ENCODE results near the gene FAM241A.
"Not testable (repeated sequence)": the region's sequence is repeated elsewhere in the genome, so short reads cannot be mapped to it uniquely, and the experiment has no call there.

The FAM241A gene

DNA sequence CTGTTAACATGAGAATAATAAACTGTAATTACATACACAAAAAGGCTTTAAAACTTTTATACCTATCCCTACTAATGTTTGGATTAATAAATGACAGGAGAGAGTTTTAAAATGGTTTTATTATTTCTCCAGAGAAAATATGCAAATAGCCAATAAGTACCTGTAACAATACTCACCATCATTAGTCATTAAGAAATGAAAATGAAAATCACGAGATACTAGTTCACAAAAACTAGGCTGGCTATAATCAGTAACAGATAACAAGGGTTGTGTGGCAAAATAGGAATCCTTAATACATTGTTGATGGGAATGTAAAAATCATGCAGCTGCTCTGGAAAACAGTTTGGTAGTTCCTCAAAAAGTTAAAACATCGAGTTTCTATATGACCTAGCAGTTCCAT is 61.2 kb downstream of the FAM241A start:
- Histone ChIP-seq H3K27ac (no peak overlapping the region), H3K4me3 (ENCODE audit: low read depth, low read length) (no peak overlapping the region), H3K36me3 (replicated peaks) (no peaks in the 10 kb centered on the region), H3K27me3 (replicated peaks) (no peaks in the 10 kb centered on the region)
- TF ChIP-seq, protein P1, sequence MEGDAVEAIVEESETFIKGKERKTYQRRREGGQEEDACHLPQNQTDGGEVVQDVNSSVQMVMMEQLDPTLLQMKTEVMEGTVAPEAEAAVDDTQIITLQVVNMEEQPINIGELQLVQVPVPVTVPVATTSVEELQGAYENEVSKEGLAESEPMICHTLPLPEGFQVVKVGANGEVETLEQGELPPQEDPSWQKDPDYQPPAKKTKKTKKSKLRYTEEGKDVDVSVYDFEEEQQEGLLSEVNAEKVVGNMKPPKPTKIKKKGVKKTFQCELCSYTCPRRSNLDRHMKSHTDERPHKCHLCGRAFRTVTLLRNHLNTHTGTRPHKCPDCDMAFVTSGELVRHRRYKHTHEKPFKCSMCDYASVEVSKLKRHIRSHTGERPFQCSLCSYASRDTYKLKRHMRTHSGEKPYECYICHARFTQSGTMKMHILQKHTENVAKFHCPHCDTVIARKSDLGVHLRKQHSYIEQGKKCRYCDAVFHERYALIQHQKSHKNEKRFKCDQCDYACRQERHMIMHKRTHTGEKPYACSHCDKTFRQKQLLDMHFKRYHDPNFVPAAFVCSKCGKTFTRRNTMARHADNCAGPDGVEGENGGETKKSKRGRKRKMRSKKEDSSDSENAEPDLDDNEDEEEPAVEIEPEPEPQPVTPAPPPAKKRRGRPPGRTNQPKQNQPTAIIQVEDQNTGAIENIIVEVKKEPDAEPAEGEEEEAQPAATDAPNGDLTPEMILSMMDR (IDR thresholded peaks at IDR 0.05; ENCODE audit: low read depth, low read length, missing control alignments): no peak
- in situ Hi-C loops (cut with HindIII; ENCODE audit: low pct_ligation_motif_present, low sequenced_read_pairs): no loop called here
- DNase-seq: no peak

DNA sequence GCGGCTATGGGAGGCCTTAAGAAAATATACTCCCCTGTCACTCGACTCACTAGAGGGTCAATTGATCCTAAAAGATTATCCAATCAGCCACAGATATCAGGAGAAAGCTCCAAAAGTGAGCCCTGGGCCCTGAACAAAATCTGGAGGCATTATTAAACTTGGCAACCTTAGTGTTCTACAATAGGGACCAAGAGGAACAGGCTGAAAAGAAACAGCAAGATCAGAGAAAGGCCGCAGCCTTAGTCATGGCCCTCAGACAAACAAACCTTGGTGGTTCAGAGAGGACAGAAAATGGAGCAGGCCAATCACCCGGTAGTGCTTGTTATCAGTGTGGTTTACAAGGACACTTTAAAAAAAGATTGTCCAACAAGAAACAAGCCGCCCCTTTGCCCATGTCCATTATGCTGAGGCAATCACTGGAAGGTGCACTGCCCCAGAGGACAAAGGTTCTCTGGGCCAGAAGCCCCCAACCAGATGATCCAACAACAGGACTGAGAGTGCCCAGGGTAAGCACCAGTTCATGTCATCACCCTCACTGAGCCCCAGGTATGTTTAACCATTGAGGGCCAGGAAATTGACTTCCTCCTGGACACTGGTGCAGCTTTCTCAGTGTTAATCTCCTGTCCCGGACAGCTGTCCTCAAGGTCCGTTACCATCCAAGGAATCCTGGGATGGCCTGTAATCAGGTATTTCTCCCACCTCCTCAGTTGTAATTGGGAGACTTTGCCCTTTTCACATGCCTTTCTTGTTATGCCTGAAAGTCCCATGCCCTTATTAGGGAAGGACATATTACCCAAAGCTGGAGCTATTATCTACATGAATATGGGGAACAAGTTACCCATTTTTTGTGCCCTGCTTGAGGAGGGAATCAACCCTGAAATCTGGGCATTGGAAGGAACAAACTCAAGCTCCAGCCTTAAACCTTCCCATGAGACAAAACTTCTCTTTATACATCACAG is 63.2 kb downstream of the FAM241A start:
- DNase-seq; in situ Hi-C loops (cut with HindIII; ENCODE audit: low pct_ligation_motif_present, low sequenced_read_pairs): not testable (repeated sequence)

DNA sequence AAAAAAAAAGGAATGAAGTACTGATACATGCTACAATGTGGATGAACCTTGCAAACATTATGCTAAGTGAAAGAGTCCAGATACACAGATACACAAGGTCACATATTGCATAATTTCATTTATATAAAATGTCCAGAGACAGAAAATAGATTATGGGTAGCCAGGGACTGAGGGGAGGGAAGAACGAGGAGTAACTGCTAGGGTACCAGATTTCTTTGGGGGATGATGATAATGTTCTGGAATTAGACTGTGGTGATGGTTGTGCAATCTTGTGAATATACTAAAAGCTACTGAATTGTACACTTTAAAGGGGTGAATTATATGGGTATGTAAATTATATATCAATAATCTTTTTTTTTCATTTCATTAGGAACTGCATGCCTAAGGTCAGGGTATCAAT is 65.5 kb downstream of the FAM241A start:
- no peaks in the 10 kb centered on the region for H3K27me3 ChIP-seq (replicated peaks)
- DNase-seq: no peak
- TF ChIP-seq, protein P1 (IDR thresholded peaks at IDR 0.05; ENCODE audit: low read depth, low read length, missing control alignments): no peak
- in situ Hi-C loops (cut with HindIII; ENCODE audit: low pct_ligation_motif_present, low sequenced_read_pairs): no loop called here
- H3K4me3 ChIP-seq (ENCODE audit: low read depth, low read length): no peak overlapping the region
- H3K36me3 ChIP-seq (replicated peaks): no peaks in the 10 kb centered on the region
- H3K27ac ChIP-seq: no peak overlapping the region

More for the DNA sequence above, 63.2 kb downstream of the FAM241A start:
- not testable (repeated sequence) for H3K4me3 ChIP-seq (ENCODE audit: low read depth, low read length); H3K36me3 ChIP-seq (replicated peaks); H3K27me3 ChIP-seq (replicated peaks); H3K27ac ChIP-seq

DNA sequence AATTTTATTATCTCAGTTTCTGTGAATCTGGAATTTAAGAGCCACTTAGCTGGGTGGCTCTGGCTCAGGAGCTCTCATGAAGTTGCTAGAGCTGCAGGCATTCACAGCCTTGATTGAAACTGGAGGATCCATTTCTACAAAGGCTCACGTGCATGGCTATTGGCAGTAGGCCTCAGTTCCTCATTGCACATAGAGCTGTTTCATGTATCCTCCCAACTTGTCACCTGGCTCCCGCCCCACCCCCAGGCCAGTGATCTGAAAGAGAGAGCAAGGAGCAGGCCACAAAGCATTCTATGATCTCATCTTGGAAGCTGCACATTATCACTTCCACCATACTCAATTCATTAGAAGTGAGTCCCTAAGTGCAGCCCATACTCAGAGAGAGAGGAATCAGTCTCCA is 67.8 kb downstream of the FAM241A start:
- DNase-seq: no peak
- Histone ChIP-seq H3K27ac (no peak overlapping the region), H3K4me3 (ENCODE audit: low read depth, low read length) (no peak overlapping the region), H3K36me3 (replicated peaks) (no peaks in the 10 kb centered on the region), H3K27me3 (replicated peaks) (no peaks in the 10 kb centered on the region)
- TF ChIP-seq, protein P1 (IDR thresholded peaks at IDR 0.05; ENCODE audit: low read depth, low read length, missing control alignments): no peak
- in situ Hi-C loops (cut with HindIII; ENCODE audit: low pct_ligation_motif_present, low sequenced_read_pairs): no loop called here

DNA sequence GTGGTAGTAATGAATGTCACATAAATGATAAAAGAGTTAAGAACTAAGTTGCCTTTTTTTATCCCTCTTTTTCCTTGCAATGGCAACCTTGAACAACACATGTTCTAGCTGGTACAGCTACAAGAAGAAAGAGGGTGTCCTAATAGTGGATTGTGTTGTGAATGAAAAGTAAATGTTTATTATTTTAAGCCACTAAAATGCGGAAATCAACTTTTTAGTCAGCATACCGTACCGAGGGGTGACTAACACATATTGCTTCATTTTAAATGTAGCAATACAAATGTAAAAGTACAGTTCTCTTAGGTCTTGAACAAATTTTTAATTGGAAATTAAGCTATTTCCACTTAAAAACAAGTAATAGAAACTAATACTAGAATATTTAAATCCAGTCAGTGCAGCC is 68.6 kb downstream of the FAM241A start:
- H3K27ac ChIP-seq: peak overlapping the region; percentile 17
- no peaks in the 10 kb centered on the region for H3K36me3 ChIP-seq (replicated peaks)
- peak; percentile 31 for DNase-seq
- TF ChIP-seq, protein P1 (IDR thresholded peaks at IDR 0.05; ENCODE audit: low read depth, low read length, missing control alignments): no peak
- no peaks in the 10 kb centered on the region for H3K27me3 ChIP-seq (replicated peaks)
- no peak overlapping the region for H3K4me3 ChIP-seq (ENCODE audit: low read depth, low read length)
- in situ Hi-C loops (cut with HindIII; ENCODE audit: low pct_ligation_motif_present, low sequenced_read_pairs): no loop called here

DNA sequence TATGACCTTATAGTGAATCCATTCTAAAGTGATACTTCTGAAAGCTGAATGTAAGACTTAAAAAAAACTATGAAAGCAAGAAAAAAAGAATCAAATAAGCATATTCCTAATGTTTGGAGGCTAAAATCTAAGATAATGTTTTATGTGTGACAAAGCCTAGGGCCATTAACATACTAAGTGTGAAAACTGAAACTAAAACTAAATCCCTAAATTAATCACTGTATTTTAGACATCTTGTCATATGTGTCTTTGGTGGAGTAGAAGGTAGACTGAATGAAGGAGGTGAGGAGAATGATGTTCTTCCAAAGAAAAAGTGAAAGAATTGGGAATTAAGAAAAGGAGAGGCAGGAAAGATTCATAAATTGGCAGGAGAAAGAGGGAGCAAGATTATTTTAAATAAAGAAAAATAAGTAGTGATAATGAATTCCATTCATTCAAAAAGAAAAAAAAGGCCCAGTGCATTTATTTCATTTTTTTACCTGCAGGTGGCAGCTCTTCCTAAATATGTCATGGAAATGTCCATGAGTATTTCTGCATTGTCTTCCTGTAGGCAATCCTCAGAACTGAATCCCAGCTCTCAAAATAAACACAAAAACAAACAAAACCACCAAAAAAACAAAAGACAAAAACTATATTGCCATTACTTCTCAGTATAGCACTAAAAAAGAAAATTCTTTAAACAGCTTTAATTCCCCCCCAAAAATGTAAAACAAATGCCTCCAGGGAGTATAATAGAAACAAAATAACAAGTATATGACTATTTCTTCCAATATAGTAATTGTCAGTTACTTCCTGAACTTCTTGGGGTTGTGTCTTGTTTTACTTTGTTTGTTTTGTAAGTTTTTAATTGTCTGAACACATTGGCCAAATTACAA is 69.4 kb downstream of the FAM241A start:
- in situ Hi-C loops (cut with HindIII; ENCODE audit: low pct_ligation_motif_present, low sequenced_read_pairs): no loop called here
- Histone ChIP-seq H3K27me3 (replicated peaks) (no peaks in the 10 kb centered on the region), H3K4me3 (ENCODE audit: low read depth, low read length) (no peak overlapping the region), H3K36me3 (replicated peaks) (no peaks in the 10 kb centered on the region), H3K27ac (peak overlapping the region; percentile 17)
- no peak for DNase-seq
- TF ChIP-seq, protein P1 (IDR thresholded peaks at IDR 0.05; ENCODE audit: low read depth, low read length, missing control alignments): peak; percentile 44
